ES-I3 (cell line): ENCODE measurements around the gene RPS6KA2.

ENCODE experiments used
- H3K36me3 ChIP-seq: 2 replicates; pipeline ENCODE4 v1.6.1; 2013; ENCODE audit warnings: mild to moderate bottlenecking, low read length, control low read depth, moderate library complexity; ENCODE audit not compliant: insufficient read depth
- H3K4me1 ChIP-seq: 2 replicates; pipeline ENCODE4 v1.6.1; 2013; ENCODE audit warnings: mild to moderate bottlenecking, control low read depth, low read length; ENCODE audit not compliant: insufficient read depth
- H3K9ac ChIP-seq: 2 replicates; pipeline ENCODE4 v1.6.1; 2013; ENCODE audit warnings: low read depth, mild to moderate bottlenecking, low read length, moderate library complexity
- H3K9me3 ChIP-seq: 2 replicates; pipeline ENCODE4 v1.6.1; 2013; ENCODE audit warnings: mild to moderate bottlenecking, low read length, moderate library complexity; ENCODE audit not compliant: control insufficient read depth, insufficient read depth

The RPS6KA2 gene

GRCh38 chr6:166648846-166649245 is 21.8 kb upstream of the RPS6KA2 start:
- Histone ChIP-seq H3K4me1 (peaks cover 4% of the 10 kb centered on the region), H3K9ac (no peak overlapping the region), H3K36me3 (no peaks in the 10 kb centered on the region), H3K9me3 (no peaks in the 10 kb centered on the region)

- H3K36me3 ChIP-seq: no peaks in the 10 kb centered on the region
- peaks cover 4% of the 10 kb centered on the region for H3K4me1 ChIP-seq
- no peak overlapping the region for H3K9ac ChIP-seq
- no peaks in the 10 kb centered on the region for H3K9me3 ChIP-seq
Measured at GRCh38 chr6:166647896-166648295, 20.8 kb upstream of the RPS6KA2 start.

- no peaks in the 10 kb centered on the region for H3K9me3 ChIP-seq
- H3K36me3 ChIP-seq: no peaks in the 10 kb centered on the region
- H3K4me1 ChIP-seq: peaks cover 4% of the 10 kb centered on the region
- no peak overlapping the region for H3K9ac ChIP-seq
Measured at GRCh38 chr6:166646716-166647115, 19.7 kb upstream of the RPS6KA2 start.

GRCh38 chr6:166645896-166646295 is 18.8 kb upstream of the RPS6KA2 start:
- H3K9me3 ChIP-seq: no peaks in the 10 kb centered on the region
- H3K36me3 ChIP-seq: no peaks in the 10 kb centered on the region
- H3K4me1 ChIP-seq: peaks cover 7% of the 10 kb centered on the region
- no peak overlapping the region for H3K9ac ChIP-seq

GRCh38 chr6:166644681-166645080 is 17.6 kb upstream of the RPS6KA2 start:
- no peaks in the 10 kb centered on the region for H3K36me3 ChIP-seq
- H3K9ac ChIP-seq: no peak overlapping the region
- no peaks in the 10 kb centered on the region for H3K9me3 ChIP-seq

GRCh38 chr6:166643891-166644590 is 17.0 kb upstream of the RPS6KA2 start:
- Histone ChIP-seq H3K36me3 (no peaks in the 10 kb centered on the region), H3K9me3 (no peaks in the 10 kb centered on the region), H3K4me1 (peaks cover 8% of the 10 kb centered on the region), H3K9ac (no peak overlapping the region)

More at GRCh38 chr6:166644681-166645080, 17.6 kb upstream of the RPS6KA2 start:
- peaks cover 10% of the 10 kb centered on the region for H3K4me1 ChIP-seq

GRCh38 chr6:166642646-166643045 is 15.6 kb upstream of the RPS6KA2 start:
- no peak overlapping the region for H3K9ac ChIP-seq
- peaks cover 8% of the 10 kb centered on the region for H3K4me1 ChIP-seq
- no peaks in the 10 kb centered on the region for H3K9me3 ChIP-seq
- no peaks in the 10 kb centered on the region for H3K36me3 ChIP-seq

- H3K9me3 ChIP-seq: no peaks in the 10 kb centered on the region
- no peaks in the 10 kb centered on the region for H3K36me3 ChIP-seq
- peak overlapping the region; percentile 18; the same call in 1 of the 2 replicates for H3K9ac ChIP-seq
- H3K4me1 ChIP-seq: peaks cover 8% of the 10 kb centered on the region
Measured at GRCh38 chr6:166640342-166641043, 13.4 kb upstream of the RPS6KA2 start.

GRCh38 chr6:166639921-166640320 is 12.9 kb upstream of the RPS6KA2 start:
- H3K4me1 ChIP-seq: peaks cover 8% of the 10 kb centered on the region
- no peak overlapping the region for H3K9ac ChIP-seq
- H3K9me3 ChIP-seq: no peaks in the 10 kb centered on the region

GRCh38 chr6:166638573-166638964 is 11.5 kb upstream of the RPS6KA2 start:
- Histone ChIP-seq H3K9me3 (no peaks in the 10 kb centered on the region), H3K9ac (no peak overlapping the region), H3K4me1 (peaks cover 8% of the 10 kb centered on the region), H3K36me3 (no peaks in the 10 kb centered on the region)

More at GRCh38 chr6:166639921-166640320, 12.9 kb upstream of the RPS6KA2 start:
- H3K36me3 ChIP-seq: no peaks in the 10 kb centered on the region

- peaks cover 8% of the 10 kb centered on the region for H3K4me1 ChIP-seq
- H3K36me3 ChIP-seq: no peaks in the 10 kb centered on the region
- no peak overlapping the region for H3K9ac ChIP-seq
- H3K9me3 ChIP-seq: no peaks in the 10 kb centered on the region
Measured at GRCh38 chr6:166637812-166638572, 10.9 kb upstream of the RPS6KA2 start.

- H3K4me1 ChIP-seq: peaks cover 8% of the 10 kb centered on the region
- no peaks in the 10 kb centered on the region for H3K9me3 ChIP-seq
- no peaks in the 10 kb centered on the region for H3K36me3 ChIP-seq
- no peak overlapping the region for H3K9ac ChIP-seq
Measured at GRCh38 chr6:166636934-166637333, 9.9 kb upstream of the RPS6KA2 start.

- no peak overlapping the region for H3K9ac ChIP-seq
- no peaks in the 10 kb centered on the region for H3K36me3 ChIP-seq
- no peaks in the 10 kb centered on the region for H3K9me3 ChIP-seq
- H3K4me1 ChIP-seq: peaks cover 8% of the 10 kb centered on the region
Measured at GRCh38 chr6:166636191-166636933, 9.3 kb upstream of the RPS6KA2 start.
